Left ventricle myocardium inferior (tissue), 1 donor: ENCODE results near the gene EXOSC2. TPM values are rescaled to one million over a fixed set of nuclear protein-coding genes. Genes with fewer than 3 reads are reported as not detected.
A peak's percentile ranks its signal among the peaks of the same experiment; 100 is the strongest.

ENCODE experiments used
- DNase-seq: peaks from one replicate; pipeline ENCODE4 v3.0.0-alpha.2; 2020
- H3K27ac ChIP-seq: fragments of 200-600 bp; replicated peaks from 2 replicates; pipeline ENCODE4 v1.8.0; 2021
- H3K27me3 ChIP-seq: fragments of 200-600 bp; 2 replicates; pipeline ENCODE4 v1.8.0; 2021; ENCODE audit warnings: low read depth
- H3K36me3 ChIP-seq: fragments of 200-600 bp; 2 replicates; pipeline ENCODE4 v1.8.0; 2021
- H3K4me1 ChIP-seq: fragments of 200-600 bp; 2 replicates; pipeline ENCODE4 v1.8.0; 2021
- H3K4me3 ChIP-seq: fragments of 200-600 bp; 2 replicates; pipeline ENCODE4 v1.8.0; 2021; ENCODE audit warnings: mild to moderate bottlenecking, moderate library complexity
- H3K9me3 ChIP-seq: fragments of 200-600 bp; replicated peaks from 2 replicates; pipeline ENCODE4 v1.8.0; 2021
- CTCF ChIP-seq: fragments of 200-600 bp; IDR thresholded peaks from 2 replicates; pipeline ENCODE4 v1.8.0; 2021; ENCODE audit warnings: antibody characterized with exemption, mild to moderate bottlenecking, borderline replicate concordance
- intact Hi-C: fragments of 100-400 bp; cut with micrococcal nuclease; formaldehyde crosslinking; loops from one replicate; pipeline ENCODE4 v1.11.0; 2022
- total RNA-seq: library from RNA; stranded (reverse); fragmentation: NEBNext Ultra II Directional; extraction: Animal tissue kit (Norgen Biotek cat#: 25700); gene quantifications from one replicate; pipeline ENCODE4 v1.2.1, GENCODE V29; 2021
- donor health status: DM: no; HTN: yes; CAD: no; lungs with severe emphysema.

EXOSC2 gene
- total RNA-seq, 1 donor from 2014 or later: 12.0 TPM

GRCh38 chr9:130659699-130660248, 33.8 kb upstream of the EXOSC2 start:
- Histone ChIP-seq H3K4me3 (peak overlapping the region; percentile 58), H3K27me3 (peaks cover 100% of the 10 kb centered on the region), H3K9me3 (no peaks in the 10 kb centered on the region), H3K27ac (no peak overlapping the region), H3K36me3 (no peaks in the 10 kb centered on the region), H3K4me1 (peaks cover 53% of the 10 kb centered on the region)
- no peak for TF ChIP-seq CTCF
- DNase-seq: no peak
- intact Hi-C loops: no loop called here

- Histone ChIP-seq H3K27me3 (peaks cover 100% of the 10 kb centered on the region), H3K27ac (no peak overlapping the region), H3K4me3 (peak overlapping the region; percentile 58), H3K4me1 (peaks cover 58% of the 10 kb centered on the region), H3K9me3 (no peaks in the 10 kb centered on the region), H3K36me3 (no peaks in the 10 kb centered on the region)
- intact Hi-C loops: no loop called here
- no peak for DNase-seq
- no peak for TF ChIP-seq CTCF
Measured at GRCh38 chr9:130660326-130660682, 33.3 kb upstream of the EXOSC2 start.

GRCh38 chr9:130660683-130661450, 32.7 kb upstream of the EXOSC2 start:
- no peak overlapping the region for H3K27ac ChIP-seq
- TF ChIP-seq CTCF: no peak
- peaks cover 100% of the 10 kb centered on the region for H3K27me3 ChIP-seq
- H3K4me1 ChIP-seq: peaks cover 63% of the 10 kb centered on the region
- H3K4me3 ChIP-seq: peak overlapping the region; percentile 58
- H3K9me3 ChIP-seq: no peaks in the 10 kb centered on the region
- no peak for DNase-seq
- intact Hi-C loops: no loop called here
- H3K36me3 ChIP-seq: no peaks in the 10 kb centered on the region

GRCh38 chr9:130661451-130662098, 32.0 kb upstream of the EXOSC2 start:
- intact Hi-C loops: no loop called here
- no peak for DNase-seq

More at GRCh38 chr9:130661451-130662098, 32.0 kb upstream of the EXOSC2 start:
- H3K9me3 ChIP-seq: no peaks in the 10 kb centered on the region
- peaks cover 71% of the 10 kb centered on the region for H3K4me1 ChIP-seq
- H3K27me3 ChIP-seq: peaks cover 100% of the 10 kb centered on the region
- H3K36me3 ChIP-seq: no peaks in the 10 kb centered on the region
- no peak overlapping the region for H3K27ac ChIP-seq
- TF ChIP-seq CTCF: no peak
- H3K4me3 ChIP-seq: peak overlapping the region; percentile 58
